SK-N-SH (cell line): ENCODE measurements around the gene GNL2. TPM values are rescaled to one million over a fixed set of nuclear protein-coding genes. Genes with fewer than 3 reads are reported as not detected.

Experiments
- CTCF ChIA-PET: fragments of 300-600, 350-600 bp; formaldehyde crosslinking; extraction: SDS; loops from one replicate; lab custom pipeline; 2021; lab: Yijun Ruan, JAX
- POLR2A ChIA-PET: fragments of 350-600 bp; sonication (Branson Sonifier 250); formaldehyde crosslinking; extraction: SDS; loops from one replicate; lab custom pipeline; 2020; ENCODE audit warnings: antibody characterized with exemption, inconsistent platforms; lab: Yijun Ruan, JAX
- DNase-seq: peaks from one replicate; pipeline ENCODE4 v3.0.0; 2012
- H2AFZ ChIP-seq: fragments of 200-600 bp; sonication (generic); 2 replicates; pipeline ENCODE4 v1.8.1; 2016; ENCODE audit warnings: antibody characterized with exemption, mild to moderate bottlenecking, low read depth
- H3F3A ChIP-seq: fragments of 200-600 bp; sonication (generic); replicated peaks from 2 replicates; pipeline ENCODE3; 2016; ENCODE audit warnings: antibody characterized with exemption, mild to moderate bottlenecking; ENCODE audit not compliant: insufficient read depth
- H3K27ac ChIP-seq, 2 experiments: fragments of 200-500 bp in 1 of 2; fragments of 200-600 bp in 1 of 2; sonication (Bioruptor generic) in 1 of 2; sonication (generic), shearing (Covaris generic) in 1 of 2; 2 replicates each; pipeline versions ENCODE4 v1.5.1 to v1.6.1; 2014 to 2016; ENCODE audit warnings: low read depth in 2 of 2, inconsistent platforms in 1 of 2, low read length in 1 of 2, mild to moderate bottlenecking in 1 of 2, mixed read lengths in 1 of 2
- H3K27me3 ChIP-seq: fragments of 200-600 bp; sonication (generic), shearing (Covaris generic); 2 replicates; pipeline ENCODE4 v1.6.1; 2016; ENCODE audit warnings: mixed run types; ENCODE audit not compliant: insufficient read depth
- H3K36me3 ChIP-seq, 2 experiments: fragments of 200-500 bp in 1 of 2; fragments of 200-600 bp in 1 of 2; sonication (Bioruptor generic) in 1 of 2; sonication (generic) in 1 of 2; replicated peaks in 1 of 2; 2 replicates each; pipeline versions ENCODE3 to v1.5.1; 2014 to 2016; ENCODE audit warnings: low read length in 1 of 2, mild to moderate bottlenecking in 1 of 2; ENCODE audit not compliant: insufficient read depth in 2 of 2, control insufficient read depth in 1 of 2
- H3K4me1 ChIP-seq, 2 experiments: fragments of 200-500 bp in 1 of 2; fragments of 200-600 bp in 1 of 2; sonication (Bioruptor generic) in 1 of 2; sonication (generic), shearing (Covaris generic) in 1 of 2; 2 replicates each; pipeline versions ENCODE4 v1.5.1 to v1.6.1; 2014 to 2016; ENCODE audit warnings: low read depth in 1 of 2, low read length in 1 of 2, mixed run types in 1 of 2; ENCODE audit not compliant: insufficient read depth in 2 of 2, control insufficient read depth in 1 of 2
- H3K4me2 ChIP-seq: fragments of 200-600 bp; sonication (generic), shearing (Covaris generic); 2 replicates; pipeline ENCODE4 v1.6.1; 2017; ENCODE audit warnings: mixed run types
- H3K4me3 ChIP-seq, 2 experiments: fragments of 200-500 bp in 1 of 2; fragments of 200-600 bp in 1 of 2; sonication (Bioruptor generic) in 1 of 2; sonication (generic), shearing (Covaris generic) in 1 of 2; 2 replicates each; pipeline versions ENCODE4 v1.5.1 to v1.8.1; 2014 to 2016; ENCODE audit warnings: low read depth in 2 of 2, inconsistent platforms in 1 of 2, low read length in 1 of 2, mild to moderate bottlenecking in 1 of 2, mixed read lengths in 1 of 2, moderate library complexity in 1 of 2
- H3K79me2 ChIP-seq: fragments of 200-600 bp; sonication (generic); 2 replicates; pipeline ENCODE4 v1.8.1; 2017; ENCODE audit warnings: mild to moderate bottlenecking; ENCODE audit not compliant: insufficient read depth
- H3K9ac ChIP-seq: fragments of 200-600 bp; sonication (generic); 2 replicates; pipeline ENCODE4 v1.6.1; 2017; ENCODE audit warnings: mixed run types
- H3K9me2 ChIP-seq: fragments of 200-600 bp; sonication (generic); 2 replicates; pipeline ENCODE4 v1.6.1; 2017; ENCODE audit warnings: mixed run types
- H3K9me3 ChIP-seq: fragments of 200-600 bp; sonication (generic); 2 replicates; pipeline ENCODE4 v1.6.1; 2017; ENCODE audit warnings: mixed run types, mild to moderate bottlenecking, moderate library complexity
- H4K20me1 ChIP-seq: fragments of 200-600 bp; sonication (generic); 2 replicates; pipeline ENCODE4 v1.6.1; 2017; ENCODE audit warnings: mild to moderate bottlenecking, mixed run types; ENCODE audit not compliant: insufficient read depth
- EP300 ChIP-seq, 2 experiments: IDR thresholded peaks; 2 replicates each; pipeline versions ENCODE4 v1.4.0 to v1.6.1; 2012; ENCODE audit warnings: borderline replicate concordance in 1 of 2, low read depth in 1 of 2, low read length in 1 of 2
- FOXM1 ChIP-seq: IDR thresholded peaks from 2 replicates; pipeline ENCODE4 v1.4.0; 2012; ENCODE audit warnings: low read depth, mild to moderate bottlenecking
- GATA2 ChIP-seq: sonication (generic); formaldehyde crosslinking; IDR thresholded peaks from 2 replicates; pipeline ENCODE4 v1.5.0; 2020; ENCODE audit warnings: mild to moderate bottlenecking, missing genetic modification reagents
- MAX ChIP-seq: IDR thresholded peaks from 2 replicates; pipeline ENCODE4 v1.4.0; 2012; ENCODE audit warnings: low read depth
- MEF2A ChIP-seq: IDR thresholded peaks from 2 replicates; pipeline ENCODE4 v1.4.0; 2012; ENCODE audit warnings: low read depth, borderline replicate concordance
- NRF1 ChIP-seq: IDR thresholded peaks from 2 replicates; pipeline ENCODE4 v1.6.1; 2012; ENCODE audit warnings: low read depth, mild to moderate bottlenecking, low read length
- POLR2AphosphoS5 ChIP-seq: IDR thresholded peaks from 2 replicates; pipeline ENCODE4 v1.6.1; 2012; ENCODE audit warnings: low read depth, low read length
- RCOR1 ChIP-seq: fragments of 150-350 bp; IDR thresholded peaks from 2 replicates; pipeline ENCODE4 v1.6.1; 2017; ENCODE audit warnings: antibody characterized with exemption, low read length
- REST ChIP-seq: IDR thresholded peaks from 2 replicates; pipeline ENCODE4 v1.6.1; 2012; ENCODE audit warnings: mild to moderate bottlenecking, low read depth, low read length, moderate library complexity
- RXRA ChIP-seq: IDR thresholded peaks from 2 replicates; pipeline ENCODE4 v1.4.0; 2012; ENCODE audit warnings: low read depth, mild to moderate bottlenecking, borderline replicate concordance
- SMC3 ChIP-seq: IDR thresholded peaks from 2 replicates; pipeline ENCODE4 v1.6.1; 2012; ENCODE audit warnings: low read depth, low read length, improper control_type of control experiment
- TEAD4 ChIP-seq: IDR thresholded peaks from 2 replicates; pipeline ENCODE4 v1.4.0; 2012; ENCODE audit warnings: mild to moderate bottlenecking, borderline replicate concordance; ENCODE audit not compliant: insufficient read depth
- YY1 ChIP-seq: IDR thresholded peaks from 2 replicates; pipeline ENCODE4 v1.4.0; 2012; ENCODE audit warnings: low read depth, mild to moderate bottlenecking
- WGBS: methylation state at CpG from one replicate; pipeline ENCODE4 v1.1.6; 2017; ENCODE audit warnings: low lambda C conversion rate; 5-methylcytosine and 5-hydroxymethylcytosine counted together
- polyA plus RNA-seq, 3 experiments: library from polyadenylated mRNA; depleted of rRNA; stranded (reverse); fragments of >200 nt; gene quantifications; 2 replicates each; pipeline ENCODE4 v1.2.3, GENCODE V29; 2012
- TF ChIP-seq, protein P1 (sequence below): IDR thresholded peaks from 2 replicates; pipeline ENCODE4 v1.4.0; 2012; ENCODE audit warnings: low read depth, borderline replicate concordance
- TF ChIP-seq, protein P2 (sequence below): fragments of 200-600 bp; sonication (generic); IDR thresholded peaks from 2 replicates; pipeline ENCODE4 v1.6.1; 2017; ENCODE audit warnings: antibody characterized with exemption, mild to moderate bottlenecking, moderate library complexity

The GNL2 gene
- polyA plus RNA-seq, 1 of the 3 experiments (the other 2 are of a cell fraction): 37.6 TPM

DNA sequence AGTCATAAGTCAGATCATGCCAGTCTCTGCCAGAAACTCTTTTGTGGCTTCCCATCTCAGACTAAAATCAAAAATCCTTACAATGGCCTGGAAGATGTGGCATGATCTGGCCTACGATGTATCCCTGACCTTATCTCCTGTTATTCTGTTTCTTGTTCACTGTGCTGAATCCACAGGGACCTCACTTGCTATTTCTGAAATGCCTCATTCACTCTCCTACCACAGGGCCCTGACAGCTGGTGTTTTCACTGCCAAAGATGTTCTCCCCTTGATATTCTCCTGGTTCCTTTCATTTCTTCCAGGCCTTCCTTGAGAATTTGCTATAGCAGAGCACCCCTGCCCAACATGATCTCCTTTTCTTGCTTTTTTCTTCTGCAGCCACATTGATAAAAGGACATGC, 37.3 kb downstream of the GNL2 start:
- peaks cover 0 to 12% of the 10 kb centered on the region in 2 experiments; a peak in 2 of 4 replicates for H3K4me1 ChIP-seq
- H3K27me3 ChIP-seq: no peaks in the 10 kb centered on the region
- no peaks in the 10 kb centered on the region for H3K9me3 ChIP-seq
- H3K9ac ChIP-seq: no peak overlapping the region
- no peak overlapping the region for H3K27ac ChIP-seq
- peaks cover 7% of the 10 kb centered on the region for H3K79me2 ChIP-seq
- no peak overlapping the region for H2AFZ ChIP-seq
- 94% methylated on average over 1 of the region's 1 CpG for whole genome bisulfite sequencing
- H3K4me2 ChIP-seq: no peak overlapping the region
- peaks cover 9 to 15% of the 10 kb centered on the region in 2 experiments for H3K36me3 ChIP-seq
- peaks cover 4% of the 10 kb centered on the region for H3F3A ChIP-seq
- no peak overlapping the region for H3K4me3 ChIP-seq
- TF ChIP-seq GATA2 (CRISPR knock-in tag): no peak
- TF ChIP-seq RXRA: no peak
- TF ChIP-seq MEF2A: no peak
- TF ChIP-seq, protein P1, sequence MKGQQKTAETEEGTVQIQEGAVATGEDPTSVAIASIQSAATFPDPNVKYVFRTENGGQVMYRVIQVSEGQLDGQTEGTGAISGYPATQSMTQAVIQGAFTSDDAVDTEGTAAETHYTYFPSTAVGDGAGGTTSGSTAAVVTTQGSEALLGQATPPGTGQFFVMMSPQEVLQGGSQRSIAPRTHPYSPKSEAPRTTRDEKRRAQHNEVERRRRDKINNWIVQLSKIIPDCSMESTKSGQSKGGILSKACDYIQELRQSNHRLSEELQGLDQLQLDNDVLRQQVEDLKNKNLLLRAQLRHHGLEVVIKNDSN: no peak
- no peak for TF ChIP-seq TEAD4
- no peak for TF ChIP-seq MAX
- TF ChIP-seq YY1: no peak
- TF ChIP-seq NRF1: no peak
- TF ChIP-seq EP300 (IDR thresholded peaks at IDR 0.05; ENCODE audit: borderline replicate concordance in 1 of 2, low read depth in 1 of 2, low read length in 1 of 2): no peak
- TF ChIP-seq FOXM1: no peak
- no peak for TF ChIP-seq SMC3
- no peak for TF ChIP-seq POLR2AphosphoS5
- TF ChIP-seq, protein P2, sequence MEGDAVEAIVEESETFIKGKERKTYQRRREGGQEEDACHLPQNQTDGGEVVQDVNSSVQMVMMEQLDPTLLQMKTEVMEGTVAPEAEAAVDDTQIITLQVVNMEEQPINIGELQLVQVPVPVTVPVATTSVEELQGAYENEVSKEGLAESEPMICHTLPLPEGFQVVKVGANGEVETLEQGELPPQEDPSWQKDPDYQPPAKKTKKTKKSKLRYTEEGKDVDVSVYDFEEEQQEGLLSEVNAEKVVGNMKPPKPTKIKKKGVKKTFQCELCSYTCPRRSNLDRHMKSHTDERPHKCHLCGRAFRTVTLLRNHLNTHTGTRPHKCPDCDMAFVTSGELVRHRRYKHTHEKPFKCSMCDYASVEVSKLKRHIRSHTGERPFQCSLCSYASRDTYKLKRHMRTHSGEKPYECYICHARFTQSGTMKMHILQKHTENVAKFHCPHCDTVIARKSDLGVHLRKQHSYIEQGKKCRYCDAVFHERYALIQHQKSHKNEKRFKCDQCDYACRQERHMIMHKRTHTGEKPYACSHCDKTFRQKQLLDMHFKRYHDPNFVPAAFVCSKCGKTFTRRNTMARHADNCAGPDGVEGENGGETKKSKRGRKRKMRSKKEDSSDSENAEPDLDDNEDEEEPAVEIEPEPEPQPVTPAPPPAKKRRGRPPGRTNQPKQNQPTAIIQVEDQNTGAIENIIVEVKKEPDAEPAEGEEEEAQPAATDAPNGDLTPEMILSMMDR: no peak
- no peak for TF ChIP-seq REST
- TF ChIP-seq RCOR1: no peak
- ChIA-PET POLR2A (no interaction called here), CTCF (no interaction called here)
- H3K9me2 ChIP-seq: no peaks in the 10 kb centered on the region
- no peaks in the 10 kb centered on the region for H4K20me1 ChIP-seq
- DNase-seq: no peak
